ENCODE results near the gene ZDHHC7. TPM values are rescaled to one million over a fixed set of nuclear protein-coding genes. Genes with fewer than 3 reads are reported as not detected.
A peak's percentile ranks its signal among the peaks of the same experiment; 100 is the strongest.

The ZDHHC7 gene
- total RNA-seq, 1 donor from 2014 or later = 37.3 TPM

DNA sequence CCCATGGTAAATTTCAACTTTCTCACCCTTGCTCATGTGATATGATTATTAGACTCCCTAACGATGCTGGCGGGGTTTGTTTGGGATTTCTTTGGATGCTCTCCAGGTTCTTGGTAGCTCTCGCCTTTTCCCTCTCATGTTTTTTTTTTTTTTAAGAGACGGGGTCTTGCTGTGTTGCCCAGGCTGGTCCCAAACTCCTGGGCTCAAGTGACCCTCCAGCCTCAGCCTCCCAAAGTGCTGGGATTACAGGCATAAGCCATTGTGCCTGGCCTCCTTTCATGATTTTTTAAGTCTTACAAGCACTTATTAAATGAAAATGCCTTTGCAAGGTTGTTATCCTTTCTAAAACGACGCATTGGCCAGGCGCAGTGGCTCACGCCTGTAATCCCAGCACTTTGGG lies 40.3 kb upstream of the ZDHHC7 start:
- DNase-seq (ENCODE audit: extremely low spot score in 2 of 2) = no peak
- H3K9me3 ChIP-seq = no peaks in the 10 kb centered on the region
- intact Hi-C loops (cut with DNase I) = no loop called here
- H3K27me3 ChIP-seq = no peaks in the 10 kb centered on the region
- no peaks in the 10 kb centered on the region for H3K36me3 ChIP-seq
- H3K27ac ChIP-seq = peak overlapping the region; percentile 74
- H3K4me1 ChIP-seq = peaks cover 48% of the 10 kb centered on the region
- peak overlapping the region in 1 of 2 donors; percentile 10 for H3K4me3 ChIP-seq
- TF ChIP-seq POLR2AphosphoS5 (IDR thresholded peaks at IDR 0.05; ENCODE audit: insufficient read depth in 1 of 2, low read depth in 1 of 2) = no peak
- TF ChIP-seq POLR2A (IDR thresholded peaks at IDR 0.05) = no peak
- TF ChIP-seq, protein P1, sequence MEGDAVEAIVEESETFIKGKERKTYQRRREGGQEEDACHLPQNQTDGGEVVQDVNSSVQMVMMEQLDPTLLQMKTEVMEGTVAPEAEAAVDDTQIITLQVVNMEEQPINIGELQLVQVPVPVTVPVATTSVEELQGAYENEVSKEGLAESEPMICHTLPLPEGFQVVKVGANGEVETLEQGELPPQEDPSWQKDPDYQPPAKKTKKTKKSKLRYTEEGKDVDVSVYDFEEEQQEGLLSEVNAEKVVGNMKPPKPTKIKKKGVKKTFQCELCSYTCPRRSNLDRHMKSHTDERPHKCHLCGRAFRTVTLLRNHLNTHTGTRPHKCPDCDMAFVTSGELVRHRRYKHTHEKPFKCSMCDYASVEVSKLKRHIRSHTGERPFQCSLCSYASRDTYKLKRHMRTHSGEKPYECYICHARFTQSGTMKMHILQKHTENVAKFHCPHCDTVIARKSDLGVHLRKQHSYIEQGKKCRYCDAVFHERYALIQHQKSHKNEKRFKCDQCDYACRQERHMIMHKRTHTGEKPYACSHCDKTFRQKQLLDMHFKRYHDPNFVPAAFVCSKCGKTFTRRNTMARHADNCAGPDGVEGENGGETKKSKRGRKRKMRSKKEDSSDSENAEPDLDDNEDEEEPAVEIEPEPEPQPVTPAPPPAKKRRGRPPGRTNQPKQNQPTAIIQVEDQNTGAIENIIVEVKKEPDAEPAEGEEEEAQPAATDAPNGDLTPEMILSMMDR (IDR thresholded peaks at IDR 0.05) = no peak

DNA sequence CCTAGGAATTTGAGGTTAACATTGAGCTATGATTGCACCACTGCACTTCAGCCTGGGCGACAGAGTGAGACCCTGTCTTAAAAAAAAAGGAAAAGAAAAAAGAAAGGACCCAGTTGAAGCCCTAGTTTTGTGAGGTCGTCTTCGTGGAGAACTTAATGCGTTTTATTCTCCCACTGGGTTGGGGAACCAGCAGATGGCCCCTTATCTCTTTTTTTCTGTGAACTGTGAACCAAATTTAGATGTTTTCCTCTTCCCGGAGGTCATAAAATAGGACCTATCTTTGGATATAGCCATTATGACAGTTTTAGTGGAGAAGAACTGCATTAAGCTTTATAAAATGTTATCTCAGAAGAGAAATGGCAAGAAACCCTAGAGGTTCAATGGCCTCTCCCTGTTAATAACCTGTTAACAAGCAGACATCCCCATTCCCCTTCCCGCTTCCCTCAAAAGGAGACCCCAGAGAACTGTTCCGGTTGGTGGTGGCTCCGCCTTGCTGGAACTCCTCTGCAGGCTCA lies 39.8 kb upstream of the ZDHHC7 start:
- Histone ChIP-seq H3K27ac (peak overlapping the region; percentile 74), H3K27me3 (no peaks in the 10 kb centered on the region), H3K4me1 (peaks cover 43% of the 10 kb centered on the region), H3K4me3 (peak overlapping the region in 1 of 2 donors; percentile 10), H3K36me3 (no peaks in the 10 kb centered on the region), H3K9me3 (no peaks in the 10 kb centered on the region)
- TF ChIP-seq, protein P1 (IDR thresholded peaks at IDR 0.05) = no peak
- no peak for TF ChIP-seq POLR2AphosphoS5 (IDR thresholded peaks at IDR 0.05; ENCODE audit: insufficient read depth in 1 of 2, low read depth in 1 of 2)
- TF ChIP-seq POLR2A (IDR thresholded peaks at IDR 0.05) = no peak
- intact Hi-C loops (cut with DNase I) = no loop called here
- DNase-seq (ENCODE audit: extremely low spot score in 2 of 2) = no peak

- peak overlapping the region; percentile 74 for H3K27ac ChIP-seq
- H3K4me3 ChIP-seq = no peak overlapping the region
- H3K36me3 ChIP-seq = no peaks in the 10 kb centered on the region
- TF ChIP-seq, protein P1 (IDR thresholded peaks at IDR 0.05) = no peak
- no peak for TF ChIP-seq POLR2AphosphoS5 (IDR thresholded peaks at IDR 0.05; ENCODE audit: insufficient read depth in 1 of 2, low read depth in 1 of 2)
- no peak for TF ChIP-seq POLR2A (IDR thresholded peaks at IDR 0.05)
- peaks cover 32% of the 10 kb centered on the region for H3K4me1 ChIP-seq
- DNase-seq (ENCODE audit: extremely low spot score in 2 of 2) = no peak
- H3K27me3 ChIP-seq = no peaks in the 10 kb centered on the region
- intact Hi-C loops (cut with DNase I) = no loop called here
- no peaks in the 10 kb centered on the region for H3K9me3 ChIP-seq
Observed at GRCh38 chr16:85049706-85050305, 38.5 kb upstream of the ZDHHC7 start.

- intact Hi-C loops (cut with DNase I) = no loop called here
- TF ChIP-seq POLR2AphosphoS5 (IDR thresholded peaks at IDR 0.05; ENCODE audit: insufficient read depth in 1 of 2, low read depth in 1 of 2) = no peak
- TF ChIP-seq POLR2A (IDR thresholded peaks at IDR 0.05) = no peak
- TF ChIP-seq, protein P1 (IDR thresholded peaks at IDR 0.05) = no peak
- H3K9me3 ChIP-seq = no peaks in the 10 kb centered on the region
- peaks cover 28% of the 10 kb centered on the region for H3K4me1 ChIP-seq
- H3K27ac ChIP-seq = no peak overlapping the region
- no peaks in the 10 kb centered on the region for H3K36me3 ChIP-seq
- H3K4me3 ChIP-seq = no peak overlapping the region
- no peaks in the 10 kb centered on the region for H3K27me3 ChIP-seq
- DNase-seq (ENCODE audit: extremely low spot score in 2 of 2) = no peak
Observed at GRCh38 chr16:85048921-85049562, 37.7 kb upstream of the ZDHHC7 start.

All from vagina (tissue), 2 donors.